ENCODE data around the gene JAML. TPM values are rescaled to one million over a fixed set of nuclear protein-coding genes. Genes with fewer than 3 reads are reported as not detected.

JAML gene
- total and polyA plus RNA-seq, 2 donors (not counting 1 experiment from before 2014, with no cell fraction given): not detected

GRCh38 chr11:118146554-118146953, 78.3 kb downstream of the JAML start:
- no peak overlapping the region for H3K9ac ChIP-seq (ENCODE audit: insufficient read depth, low read length)
- no peak overlapping the region for H3K4me2 ChIP-seq (ENCODE audit: extremely low read depth, insufficient read depth, low read length)
- H4K20me1 ChIP-seq (ENCODE audit: control insufficient read depth, extremely low read depth, insufficient read depth, low read length): no peaks in the 10 kb centered on the region
- no peak for DNase-seq (ENCODE audit: low read depth in 2 of 2)
- H3K36me3 ChIP-seq (ENCODE audit: control insufficient read depth, insufficient read depth, low read length): no peaks in the 10 kb centered on the region
- H3K79me2 ChIP-seq (ENCODE audit: control insufficient read depth, insufficient read depth, low read length): no peaks in the 10 kb centered on the region
- TF ChIP-seq EZH2 (IDR thresholded peaks at IDR 0.05; ENCODE audit: low read length, missing control alignments): no peak
- no peak for TF ChIP-seq CTCF (conservative IDR thresholded peaks at IDR 0.05 in 1 of 2, IDR thresholded peaks at IDR 0.05 in 1 of 2; ENCODE audit: low read depth in 1 of 2, low read length in 2 of 2)
- no peak overlapping the region for H3K4me3 ChIP-seq (replicated peaks in 1 of 4; ENCODE audit: control extremely low read depth in 1 of 4, insufficient read depth in 1 of 4, low read depth in 3 of 4, low read length in 4 of 4)
- H3K9me3 ChIP-seq (ENCODE audit: control insufficient read depth, insufficient read depth, low read depth, low read length): no peaks in the 10 kb centered on the region
- H3K27me3 ChIP-seq (ENCODE audit: control insufficient read depth, insufficient read depth, low read length): peaks cover 19% of the 10 kb centered on the region
- H3K4me1 ChIP-seq (ENCODE audit: control insufficient read depth, extremely low read depth, insufficient read depth, low read length): no peaks in the 10 kb centered on the region
- no peak overlapping the region for H2AFZ ChIP-seq (ENCODE audit: low read length)
- no peak overlapping the region for H3K27ac ChIP-seq (ENCODE audit: insufficient read depth, low read length)

GRCh38 chr11:118145285-118146227, 79.3 kb downstream of the JAML start:
- Histone ChIP-seq H3K79me2 (ENCODE audit: control insufficient read depth, insufficient read depth, low read length) (no peaks in the 10 kb centered on the region), H3K27me3 (ENCODE audit: control insufficient read depth, insufficient read depth, low read length) (peaks cover 14% of the 10 kb centered on the region), H3K4me2 (ENCODE audit: extremely low read depth, insufficient read depth, low read length) (peak overlapping the region; percentile 84), H2AFZ (ENCODE audit: low read length) (peak overlapping the region; percentile 24), H3K36me3 (ENCODE audit: control insufficient read depth, insufficient read depth, low read length) (no peaks in the 10 kb centered on the region), H3K4me3 (replicated peaks in 1 of 4; ENCODE audit: control extremely low read depth in 1 of 4, insufficient read depth in 1 of 4, low read depth in 3 of 4, low read length in 4 of 4) (peak overlapping the region; percentile 6 to 61 (median 36)), H3K4me1 (ENCODE audit: control insufficient read depth, extremely low read depth, insufficient read depth, low read length) (no peaks in the 10 kb centered on the region), H4K20me1 (ENCODE audit: control insufficient read depth, extremely low read depth, insufficient read depth, low read length) (no peaks in the 10 kb centered on the region), H3K9me3 (ENCODE audit: control insufficient read depth, insufficient read depth, low read depth, low read length) (no peaks in the 10 kb centered on the region), H3K27ac (ENCODE audit: insufficient read depth, low read length) (no peak overlapping the region), H3K9ac (ENCODE audit: insufficient read depth, low read length) (no peak overlapping the region)
- DNase-seq (ENCODE audit: low read depth in 2 of 2): peak; percentile 29 to 52
- TF ChIP-seq EZH2 (IDR thresholded peaks at IDR 0.05; ENCODE audit: low read length, missing control alignments) (no peak), CTCF (conservative IDR thresholded peaks at IDR 0.05 in 1 of 2, IDR thresholded peaks at IDR 0.05 in 1 of 2; ENCODE audit: low read depth in 1 of 2, low read length in 2 of 2) (peak; percentile 85 to 88)

- Histone ChIP-seq H3K9me3 (ENCODE audit: control insufficient read depth, insufficient read depth, low read depth, low read length) (no peaks in the 10 kb centered on the region), H3K36me3 (ENCODE audit: control insufficient read depth, insufficient read depth, low read length) (no peaks in the 10 kb centered on the region), H3K27ac (ENCODE audit: insufficient read depth, low read length) (no peak overlapping the region), H3K4me1 (ENCODE audit: control insufficient read depth, extremely low read depth, insufficient read depth, low read length) (no peaks in the 10 kb centered on the region), H4K20me1 (ENCODE audit: control insufficient read depth, extremely low read depth, insufficient read depth, low read length) (no peaks in the 10 kb centered on the region), H3K27me3 (ENCODE audit: control insufficient read depth, insufficient read depth, low read length) (peaks cover 13% of the 10 kb centered on the region), H2AFZ (ENCODE audit: low read length) (peak overlapping the region; percentile 30), H3K4me2 (ENCODE audit: extremely low read depth, insufficient read depth, low read length) (no peak overlapping the region), H3K9ac (ENCODE audit: insufficient read depth, low read length) (no peak overlapping the region), H3K4me3 (replicated peaks in 1 of 4; ENCODE audit: control extremely low read depth in 1 of 4, insufficient read depth in 1 of 4, low read depth in 3 of 4, low read length in 4 of 4) (no peak overlapping the region), H3K79me2 (ENCODE audit: control insufficient read depth, insufficient read depth, low read length) (no peaks in the 10 kb centered on the region)
- TF ChIP-seq EZH2 (IDR thresholded peaks at IDR 0.05; ENCODE audit: low read length, missing control alignments) (no peak), CTCF (conservative IDR thresholded peaks at IDR 0.05 in 1 of 2, IDR thresholded peaks at IDR 0.05 in 1 of 2; ENCODE audit: low read depth in 1 of 2, low read length in 2 of 2) (no peak)
- no peak for DNase-seq (ENCODE audit: low read depth in 2 of 2)
Measured at GRCh38 chr11:118144301-118145268, 80.2 kb downstream of the JAML start.

Data from fibroblast of lung (primary cell).